GM12801 (cell line): ENCODE results near the gene JPH2.

Experiments
- TF ChIP-seq, protein P1 (sequence below): IDR thresholded peaks from one replicate; pipeline ENCODE4 v1.5.1; 2011; ENCODE audit warnings: control low read depth; ENCODE audit not compliant: insufficient read length; ENCODE audit errors: extremely low read depth

JPH2 gene

DNA sequence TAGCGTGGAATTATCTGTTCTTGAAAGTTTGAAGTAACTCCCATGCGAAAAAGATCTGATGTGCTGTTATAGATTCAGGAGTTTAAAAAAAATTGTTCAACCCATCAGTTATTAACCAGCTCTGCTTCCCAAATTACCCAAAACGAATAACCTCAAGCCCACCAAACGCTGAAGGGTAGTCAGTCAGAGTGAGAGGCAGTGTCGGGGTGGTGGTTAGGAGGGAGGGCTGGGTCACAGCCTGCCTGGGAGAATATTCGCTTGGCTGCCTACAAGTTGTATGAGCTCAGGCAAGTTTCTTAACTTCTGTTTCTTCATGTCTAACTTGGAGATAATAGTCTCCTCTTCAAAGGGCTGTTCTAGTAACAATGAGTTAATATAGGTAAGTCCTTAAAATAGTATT, 114.6 kb downstream of the JPH2 start:
- TF ChIP-seq, protein P1, sequence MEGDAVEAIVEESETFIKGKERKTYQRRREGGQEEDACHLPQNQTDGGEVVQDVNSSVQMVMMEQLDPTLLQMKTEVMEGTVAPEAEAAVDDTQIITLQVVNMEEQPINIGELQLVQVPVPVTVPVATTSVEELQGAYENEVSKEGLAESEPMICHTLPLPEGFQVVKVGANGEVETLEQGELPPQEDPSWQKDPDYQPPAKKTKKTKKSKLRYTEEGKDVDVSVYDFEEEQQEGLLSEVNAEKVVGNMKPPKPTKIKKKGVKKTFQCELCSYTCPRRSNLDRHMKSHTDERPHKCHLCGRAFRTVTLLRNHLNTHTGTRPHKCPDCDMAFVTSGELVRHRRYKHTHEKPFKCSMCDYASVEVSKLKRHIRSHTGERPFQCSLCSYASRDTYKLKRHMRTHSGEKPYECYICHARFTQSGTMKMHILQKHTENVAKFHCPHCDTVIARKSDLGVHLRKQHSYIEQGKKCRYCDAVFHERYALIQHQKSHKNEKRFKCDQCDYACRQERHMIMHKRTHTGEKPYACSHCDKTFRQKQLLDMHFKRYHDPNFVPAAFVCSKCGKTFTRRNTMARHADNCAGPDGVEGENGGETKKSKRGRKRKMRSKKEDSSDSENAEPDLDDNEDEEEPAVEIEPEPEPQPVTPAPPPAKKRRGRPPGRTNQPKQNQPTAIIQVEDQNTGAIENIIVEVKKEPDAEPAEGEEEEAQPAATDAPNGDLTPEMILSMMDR: no peak

DNA sequence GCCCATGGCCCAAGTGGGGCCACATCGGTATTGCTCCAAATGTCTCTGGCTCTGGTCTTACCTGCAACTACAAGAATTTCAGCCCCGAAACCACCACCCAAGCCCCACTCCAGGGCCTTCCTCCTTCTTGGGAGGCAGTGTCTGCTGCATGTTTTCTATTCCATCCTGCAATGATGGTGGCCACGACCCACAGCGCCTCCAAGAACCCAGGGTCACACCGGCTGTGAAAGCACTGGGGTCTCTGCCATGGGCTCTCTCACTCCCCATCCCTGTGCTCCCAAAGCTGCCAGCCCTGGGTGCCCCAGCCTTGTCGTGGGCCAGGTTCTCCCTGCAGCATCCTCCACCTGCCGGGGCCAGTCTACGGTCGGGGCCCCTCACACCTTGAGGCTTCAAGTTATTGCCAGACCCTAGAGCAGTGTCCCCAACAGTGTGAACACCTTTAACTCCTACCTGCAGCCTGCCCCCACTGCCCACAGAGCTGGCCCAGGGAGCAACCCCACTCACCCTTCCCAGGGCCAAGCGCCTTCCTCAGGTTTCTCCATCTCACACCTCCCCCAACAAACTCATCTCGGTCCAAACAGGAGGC, 115.4 kb downstream of the JPH2 start:
- TF ChIP-seq, protein P1: no peak

DNA sequence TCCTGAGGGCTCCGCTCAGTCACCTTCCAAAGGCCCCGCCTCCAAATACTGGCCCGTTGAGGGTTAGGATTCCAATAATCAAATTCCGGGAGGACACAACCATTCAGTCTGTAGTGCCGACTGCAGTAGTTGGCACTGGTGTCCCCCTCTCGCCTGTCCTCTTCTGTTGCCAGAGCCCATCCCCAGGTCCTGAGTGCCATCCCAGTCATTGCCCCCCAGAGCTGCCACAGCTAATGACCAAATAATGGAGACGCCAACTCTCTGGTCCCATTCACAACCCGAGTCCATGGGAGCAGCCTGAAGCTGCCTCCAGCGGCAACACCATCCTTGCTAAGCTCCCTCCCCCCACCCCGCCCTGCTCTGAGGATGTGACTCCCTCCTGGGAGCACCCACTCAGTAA, 115.9 kb downstream of the JPH2 start:
- TF ChIP-seq, protein P1: no peak

DNA sequence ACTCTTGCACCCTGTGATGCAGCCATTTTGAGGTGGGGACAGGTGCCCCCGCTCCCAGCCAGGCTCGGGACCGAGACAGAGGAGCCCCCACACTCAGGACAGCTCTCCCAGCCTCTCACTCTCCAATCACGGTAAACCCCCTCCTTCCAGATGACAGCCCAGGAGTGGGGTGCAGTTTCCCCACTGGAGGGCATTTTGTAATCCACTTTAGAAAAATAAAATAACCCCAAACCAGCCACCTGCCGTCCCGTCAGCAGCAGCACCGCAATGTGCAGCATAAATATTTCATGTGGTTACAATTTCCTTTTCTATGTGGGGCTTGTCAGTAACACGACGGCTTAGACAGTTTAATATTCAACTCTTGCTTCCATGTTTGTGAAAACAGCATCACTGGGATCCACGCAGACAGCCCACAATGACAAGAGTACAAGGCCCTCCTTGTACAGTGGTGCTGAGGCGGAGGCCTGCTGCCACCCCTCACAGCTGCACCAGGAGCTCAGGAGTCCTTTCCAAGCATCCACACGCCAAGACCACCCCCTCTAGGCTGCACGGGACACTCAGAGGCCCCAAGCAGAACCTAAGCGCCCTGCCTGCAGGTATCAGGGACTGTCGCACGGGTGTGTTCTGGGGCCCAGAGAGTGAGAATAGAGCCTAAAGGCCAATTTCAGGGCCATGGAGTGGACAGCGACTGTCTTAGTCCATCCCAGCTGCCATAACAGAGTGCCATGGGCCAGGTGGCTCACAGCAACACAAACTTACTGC, 116.7 kb downstream of the JPH2 start:
- TF ChIP-seq, protein P1: no peak

DNA sequence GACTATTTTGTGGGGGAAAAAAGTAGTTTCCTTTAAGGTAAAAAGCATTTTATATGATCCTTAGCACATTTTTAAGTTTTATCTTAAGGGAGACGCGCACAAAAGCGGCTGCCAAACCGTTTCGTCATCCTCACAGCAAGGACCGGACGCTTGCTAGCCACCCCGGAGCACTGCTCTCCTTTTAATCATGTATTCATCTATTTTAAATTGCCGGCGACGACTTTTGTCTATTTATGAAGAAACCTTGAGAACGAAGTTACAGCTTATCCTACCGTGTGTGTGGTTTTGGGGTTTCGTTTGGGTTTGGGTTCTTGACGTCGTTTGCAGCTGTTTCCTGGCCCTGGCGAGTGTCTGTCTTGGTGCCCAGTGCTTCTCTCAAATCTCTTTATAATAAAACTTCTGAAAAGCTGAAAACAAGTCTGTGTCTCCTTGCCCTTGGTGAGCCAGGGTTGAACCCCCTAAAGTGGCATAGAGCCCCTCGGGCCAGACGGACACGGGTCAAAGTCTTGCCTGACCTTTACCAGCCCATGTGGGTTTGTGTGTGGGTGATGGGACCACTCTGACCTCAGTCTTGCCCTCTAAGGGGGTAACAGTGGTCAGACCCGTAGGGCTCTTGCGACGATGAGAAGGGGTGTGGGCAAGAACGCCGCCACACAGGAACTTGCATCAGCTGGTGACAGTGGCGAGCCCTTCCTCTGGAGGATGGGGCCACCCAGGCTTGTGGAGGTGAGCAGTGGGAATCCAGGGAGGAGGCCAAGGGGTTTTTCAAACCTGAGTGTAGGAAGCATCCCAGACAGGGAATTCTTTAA, 117.6 kb downstream of the JPH2 start:
- TF ChIP-seq, protein P1: no peak

DNA sequence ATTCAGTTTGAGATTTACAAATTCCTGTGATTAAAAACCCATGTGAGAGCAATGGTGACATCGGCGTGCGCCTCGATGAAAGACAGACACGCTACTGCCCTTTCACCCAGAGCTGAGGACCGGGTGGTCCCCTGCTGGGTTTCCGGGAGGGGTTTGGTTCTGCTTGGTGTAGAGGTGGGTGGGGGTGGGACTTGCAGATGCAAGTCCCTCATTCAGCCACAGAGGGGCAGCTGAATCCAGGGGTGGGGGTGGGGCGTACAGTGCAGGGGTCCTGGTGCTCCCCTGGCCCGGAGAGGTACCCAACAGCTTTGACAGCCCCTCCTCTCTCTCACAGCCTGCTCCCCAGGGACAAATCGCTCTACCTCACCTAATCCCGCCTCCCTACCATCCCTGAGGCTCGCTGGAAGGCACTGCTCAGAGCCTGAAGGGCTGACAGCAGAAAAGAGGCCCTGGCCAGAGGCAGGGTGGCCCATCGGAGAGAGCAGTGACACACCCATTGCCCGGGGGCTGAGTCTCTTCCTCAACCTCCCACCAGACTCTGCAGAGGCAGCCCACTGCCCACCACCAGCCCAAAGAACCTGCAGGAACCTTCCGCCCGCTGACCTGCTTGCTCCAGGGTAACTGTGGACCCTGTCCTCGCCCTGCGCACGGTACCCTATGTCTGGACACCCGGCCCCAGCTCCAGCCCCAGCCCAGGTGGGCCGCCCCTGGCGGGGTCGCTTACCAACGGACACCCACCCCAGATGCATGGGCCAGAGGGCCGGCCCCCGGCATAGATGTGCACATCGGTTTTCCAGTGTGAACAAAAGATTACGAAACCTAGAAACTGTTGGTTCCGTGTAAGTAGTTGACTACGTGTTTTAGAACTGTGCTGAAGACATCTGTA, 118.4 kb downstream of the JPH2 start:
- TF ChIP-seq, protein P1: no peak
